GM18861 (cell line): Measurements from ENCODE around the gene USP10.

Experiments
- ATAC-seq: cut with Tn5 transposase; IDR thresholded peaks from one replicate; pipeline ENCODE4 v1.9.1; 2021; ENCODE audit not compliant: unreplicated experiment

Gene USP10

DNA sequence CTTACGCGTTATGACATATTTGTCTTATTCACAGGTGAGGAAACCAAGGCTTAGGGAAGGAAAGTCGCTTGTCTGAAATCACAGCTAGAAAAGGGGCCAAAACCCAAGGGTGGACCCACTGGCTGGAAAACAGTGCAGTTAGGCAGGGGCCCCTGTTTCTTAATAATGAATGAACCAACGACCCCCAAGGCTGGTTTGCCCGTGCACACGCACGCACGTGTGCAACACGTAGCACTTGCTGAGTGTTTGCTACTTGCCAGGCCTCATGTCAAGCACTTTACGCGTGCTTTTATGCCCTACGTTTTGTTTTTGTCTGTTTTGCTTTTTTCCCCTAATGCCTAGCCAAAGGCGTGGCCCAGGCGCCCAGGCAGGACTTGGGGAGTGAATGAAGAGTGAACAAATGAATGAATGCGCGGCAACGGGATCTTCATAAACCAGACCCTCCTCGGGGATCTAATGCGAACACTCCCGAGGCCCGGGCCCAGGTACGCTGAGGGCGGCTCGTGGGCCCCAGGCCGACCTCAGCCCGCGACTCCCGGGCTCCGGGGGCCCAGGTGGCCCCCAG, 571 bp upstream of the USP10 start:
- ATAC-seq = no peak

DNA sequence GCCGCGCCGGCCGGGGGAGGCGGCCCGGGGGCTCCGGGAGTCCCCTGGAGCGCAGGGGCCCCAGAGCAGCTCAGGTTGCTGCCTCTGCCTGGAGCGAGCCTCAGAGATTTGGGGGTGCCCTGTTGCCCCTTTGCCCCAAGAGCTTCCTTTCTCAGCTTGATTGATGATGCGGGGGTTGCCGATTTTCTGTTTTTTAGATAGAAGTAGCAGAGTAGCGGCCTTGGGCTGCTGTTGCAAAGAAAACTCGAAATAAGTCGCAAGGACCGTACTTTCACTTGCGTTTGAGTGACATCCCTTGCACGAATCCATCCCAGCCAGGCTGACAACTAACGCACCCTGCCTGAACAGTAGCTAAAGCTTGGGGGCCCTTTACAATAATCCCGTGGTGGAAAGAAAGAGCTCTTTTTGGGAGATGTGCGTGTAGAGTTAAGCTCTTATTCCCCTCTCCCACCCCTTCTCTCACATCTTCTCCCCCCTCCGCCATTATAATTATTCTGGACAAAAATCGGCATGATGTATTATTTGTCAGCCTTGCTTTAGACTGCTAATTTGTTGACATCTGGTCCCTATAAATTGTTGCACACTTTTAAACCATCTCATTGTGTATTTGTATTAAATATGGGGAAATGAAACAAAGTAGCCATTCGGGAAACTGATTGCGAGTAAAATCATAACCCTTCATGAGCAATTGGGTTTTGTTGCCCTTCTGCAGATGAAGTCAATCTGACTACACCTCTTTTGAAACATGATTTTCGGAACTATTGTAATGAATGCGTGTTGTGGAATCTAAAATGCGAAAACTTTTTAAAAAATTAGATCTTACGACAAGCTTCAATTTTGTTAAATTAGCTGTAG, 873 bp downstream of the USP10 start:
- peak; percentile 25 for ATAC-seq

DNA sequence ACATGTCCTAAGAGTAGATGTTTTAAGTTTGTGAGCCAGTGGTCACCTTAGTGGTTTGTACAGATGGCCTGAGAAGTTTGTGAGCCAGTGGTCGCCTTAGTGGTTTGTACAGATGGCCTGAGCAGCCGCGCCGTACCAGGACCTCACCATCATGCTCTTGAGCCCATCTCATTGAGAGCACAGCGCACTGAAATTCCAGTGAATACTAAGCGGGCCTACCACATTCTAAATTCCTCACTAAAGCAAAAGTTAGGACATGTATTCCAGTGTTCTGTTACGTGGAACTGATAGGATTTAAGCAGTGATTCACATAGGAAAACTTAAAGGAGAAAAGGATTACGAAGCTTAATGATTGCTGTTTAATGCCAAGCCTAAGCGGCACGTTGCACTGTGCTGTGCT, 3.9 kb downstream of the USP10 start:
- ATAC-seq = no peak

DNA sequence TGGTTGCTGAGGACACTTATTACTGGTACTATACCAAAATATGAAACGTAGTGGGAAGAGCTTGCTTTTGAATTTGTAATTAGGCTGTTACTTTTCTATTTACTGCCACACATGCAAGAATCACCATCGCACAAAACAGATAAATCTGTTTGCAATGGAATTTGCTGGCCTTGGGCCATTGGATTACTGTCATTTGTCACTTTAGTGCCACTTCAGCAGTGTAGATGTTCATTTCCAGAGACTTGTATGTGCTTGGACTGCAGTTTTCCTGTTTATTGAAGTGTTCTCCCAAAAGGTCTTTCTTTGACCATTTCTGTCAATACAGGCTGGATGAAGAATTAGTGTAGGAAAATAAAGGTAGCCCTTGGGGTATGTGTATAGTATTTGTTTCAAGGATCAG, 4.5 kb downstream of the USP10 start:
- ATAC-seq = no peak

DNA sequence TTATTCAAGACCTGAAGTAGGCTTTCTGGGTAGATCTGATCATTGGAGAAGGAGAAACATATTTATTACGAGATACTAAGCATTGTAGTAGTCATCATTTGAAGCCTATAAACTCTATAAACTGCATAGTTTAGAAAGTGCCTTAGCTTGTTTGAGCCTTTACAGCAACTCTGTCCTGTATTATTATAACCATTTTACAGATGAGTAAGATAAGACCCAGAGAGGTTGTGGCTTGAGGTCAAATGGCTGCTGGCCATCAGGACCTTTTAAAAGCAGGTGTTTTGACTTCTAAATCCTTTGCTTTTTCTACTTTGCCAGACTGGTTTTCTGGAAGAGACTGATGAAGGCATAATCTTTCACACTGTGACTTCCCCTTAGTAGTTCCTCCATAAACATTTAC, 7.1 kb downstream of the USP10 start:
- no peak for ATAC-seq

DNA sequence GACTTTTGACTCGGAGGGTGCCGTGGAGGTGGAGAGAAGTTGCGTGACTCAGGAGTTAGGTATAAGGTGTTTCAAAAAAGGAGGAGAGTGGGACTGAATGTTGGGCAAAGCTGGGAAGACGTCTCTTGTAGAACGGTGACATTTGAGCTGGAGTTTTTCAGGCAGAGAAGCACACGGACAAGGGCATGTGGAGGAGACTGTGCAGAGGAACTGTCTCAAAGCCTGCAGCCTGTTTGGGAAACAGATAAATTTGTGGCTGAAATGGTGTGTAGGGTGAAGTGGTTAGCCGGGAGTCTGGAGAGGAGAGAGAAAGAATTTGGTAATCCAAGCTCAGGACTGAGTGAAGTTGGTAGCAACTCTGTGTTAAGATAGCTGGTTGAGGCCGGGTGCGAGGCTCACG, 9.8 kb downstream of the USP10 start:
- no peak for ATAC-seq

DNA sequence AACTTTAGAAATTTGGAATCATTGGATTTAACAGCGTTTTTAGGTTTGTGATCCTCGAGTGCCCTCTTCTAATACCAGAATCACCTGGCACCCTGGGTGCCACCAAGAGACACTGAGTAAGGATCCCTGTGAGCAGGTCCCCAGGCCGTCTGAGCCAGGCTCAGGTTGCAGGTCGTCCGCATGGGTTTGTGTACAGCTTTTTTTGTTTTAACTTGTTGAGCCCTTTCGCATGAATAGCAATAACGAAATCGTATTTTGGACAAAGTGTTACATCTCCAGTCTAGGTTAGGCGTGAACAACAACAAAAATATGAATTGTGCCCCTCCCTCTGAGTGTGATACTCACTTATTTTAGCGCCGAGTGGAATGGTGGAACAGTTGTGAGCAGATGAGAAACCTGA, 10.9 kb downstream of the USP10 start:
- ATAC-seq = no peak

DNA sequence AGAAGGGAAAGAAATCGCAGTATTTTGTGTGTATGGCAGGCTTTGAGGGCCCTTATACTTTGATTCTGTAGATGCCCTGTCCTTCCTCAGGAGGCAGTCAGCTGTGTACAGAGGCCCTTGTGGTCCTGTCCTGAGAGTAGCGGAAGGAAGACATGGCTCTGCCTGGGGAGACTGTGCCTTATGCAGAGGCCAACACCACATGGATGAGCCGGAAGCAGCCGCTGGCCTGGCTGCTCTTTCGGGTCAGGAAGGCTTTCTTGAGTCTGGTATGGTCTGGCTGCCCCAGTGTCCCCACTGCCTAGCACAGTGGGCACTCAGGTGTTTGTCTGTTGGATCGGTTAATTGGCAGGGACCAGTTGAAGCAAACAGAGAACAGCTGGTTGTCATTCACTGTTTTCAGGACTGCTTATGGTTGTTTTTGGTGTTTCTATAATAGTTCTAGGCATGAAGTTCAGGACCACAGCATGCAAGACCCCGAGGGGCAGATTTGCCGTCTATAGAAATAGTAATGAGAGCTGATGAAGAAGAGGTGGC, 12.4 kb downstream of the USP10 start:
- ATAC-seq = no peak

DNA sequence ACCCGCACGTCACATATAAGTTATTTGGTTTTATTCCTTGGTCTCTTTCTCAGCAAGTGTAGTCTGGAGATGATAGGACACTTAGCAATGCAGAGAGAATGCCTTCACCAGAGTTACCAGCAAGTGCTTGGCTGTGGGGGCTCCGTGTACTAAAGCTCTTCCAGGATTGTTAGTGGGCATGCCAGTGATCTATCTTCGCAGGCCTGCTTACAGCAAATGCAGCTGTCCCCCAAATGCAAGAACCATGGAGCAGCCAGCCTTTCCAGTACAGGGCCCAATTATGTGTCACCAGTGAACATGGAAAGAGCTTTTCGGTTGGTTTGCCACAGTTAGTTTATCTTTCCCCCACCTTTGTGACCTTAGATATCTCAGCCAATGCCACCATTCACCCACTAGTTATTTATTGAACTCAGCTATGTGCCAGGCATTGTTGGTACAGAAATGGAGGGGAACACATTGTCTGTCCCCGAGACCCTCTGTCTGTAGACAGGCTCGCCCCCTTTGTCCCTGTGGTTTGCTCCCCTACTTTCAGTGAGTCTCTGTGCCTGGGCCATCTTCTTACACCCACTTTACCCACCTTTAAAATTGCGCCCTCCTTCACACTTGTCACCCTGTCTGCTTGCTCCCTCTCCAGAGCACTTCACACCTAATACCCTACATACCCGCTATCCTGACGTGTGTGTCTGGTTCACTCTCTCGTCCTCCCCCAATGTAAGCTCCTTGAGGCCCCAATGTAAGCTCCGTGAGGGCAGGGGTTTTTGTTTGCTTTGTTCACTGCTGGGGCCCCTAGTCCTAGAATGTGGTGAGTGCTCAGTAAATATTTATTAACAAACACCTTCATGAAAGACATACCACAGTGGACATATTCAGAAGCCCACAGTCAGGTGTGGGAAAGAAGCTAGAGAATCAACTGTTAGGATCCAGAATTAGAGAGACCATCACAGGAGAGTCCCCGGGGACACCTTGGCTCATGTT, 13.3 kb downstream of the USP10 start:
- no peak for ATAC-seq

DNA sequence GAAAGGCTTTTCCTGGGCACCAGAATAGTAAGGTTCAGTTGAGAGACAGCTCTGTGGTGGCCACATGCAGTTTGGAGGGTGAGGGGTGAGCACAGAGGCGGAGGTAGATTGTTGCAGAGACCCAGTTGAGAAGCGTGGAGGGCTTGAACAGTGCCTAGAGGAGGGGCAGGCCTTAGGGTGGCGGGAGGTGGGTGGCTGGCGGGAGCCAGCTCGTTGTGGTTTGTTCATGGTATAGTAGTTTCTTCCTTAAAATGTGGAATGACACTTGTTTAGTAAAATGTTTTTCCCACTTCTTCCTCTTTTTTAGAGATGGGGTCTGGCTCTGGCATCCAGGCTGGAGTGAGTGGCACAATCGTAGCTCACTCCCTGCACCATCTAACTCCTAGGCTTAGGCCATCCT, 14.2 kb downstream of the USP10 start:
- ATAC-seq = no peak

DNA sequence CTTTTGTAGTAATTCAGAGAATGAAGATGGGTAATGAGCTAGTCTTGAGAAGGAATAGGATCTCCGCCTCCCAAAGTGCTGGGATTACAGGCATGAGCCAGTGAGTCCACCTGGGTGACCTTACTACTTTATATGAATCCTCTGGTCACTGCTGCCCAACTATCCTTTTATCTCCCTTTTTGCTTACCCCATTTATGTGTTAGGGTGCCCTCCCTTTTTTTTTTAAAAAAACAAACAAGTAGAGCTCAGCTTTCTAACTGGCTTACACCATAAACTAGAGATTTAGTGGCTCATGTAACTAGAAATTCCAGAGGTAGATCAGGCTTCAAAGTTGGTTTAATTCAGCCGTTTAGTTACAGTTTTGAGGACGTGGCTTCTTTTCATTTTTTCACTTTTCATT, 15.6 kb downstream of the USP10 start:
- no peak for ATAC-seq

DNA sequence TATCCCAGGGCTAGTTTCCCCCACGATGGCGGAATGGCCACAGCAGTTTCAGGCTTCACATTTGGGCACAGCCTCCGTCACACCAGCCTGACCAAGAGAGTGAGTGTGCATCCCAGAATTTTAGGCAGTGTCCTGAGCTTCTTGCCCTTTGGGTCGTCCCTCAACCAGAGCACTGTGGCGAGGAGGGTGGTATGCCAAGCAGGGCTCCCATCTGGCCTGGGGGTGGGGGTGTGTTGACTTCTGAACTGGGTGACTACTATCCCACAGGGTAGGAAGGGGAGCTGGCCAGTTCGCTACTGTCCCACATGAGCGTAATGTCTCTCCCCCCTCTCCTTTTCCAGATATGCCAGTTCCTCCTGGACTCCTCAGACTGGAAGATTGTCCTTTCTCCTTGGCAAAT, 16.1 kb downstream of the USP10 start:
- ATAC-seq = no peak

DNA sequence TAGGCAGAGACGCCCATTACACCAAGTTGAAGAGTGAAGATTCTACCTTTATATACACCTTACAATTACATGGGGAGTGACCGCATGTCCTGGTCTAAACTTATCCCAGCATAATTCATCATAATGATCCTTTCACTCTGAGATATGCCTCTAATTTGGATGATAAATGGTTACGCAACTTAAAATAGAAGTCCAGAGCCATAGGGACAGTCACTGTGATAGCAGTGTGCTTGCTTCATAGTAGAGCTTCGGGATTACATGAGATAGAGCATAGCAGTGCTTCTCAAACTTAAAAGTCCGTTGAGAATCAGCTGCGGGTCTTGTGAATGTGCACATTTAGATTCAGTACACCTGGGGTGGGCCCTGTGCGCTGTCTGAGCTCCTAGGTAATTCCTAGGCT, 16.9 kb downstream of the USP10 start:
- no peak for ATAC-seq

DNA sequence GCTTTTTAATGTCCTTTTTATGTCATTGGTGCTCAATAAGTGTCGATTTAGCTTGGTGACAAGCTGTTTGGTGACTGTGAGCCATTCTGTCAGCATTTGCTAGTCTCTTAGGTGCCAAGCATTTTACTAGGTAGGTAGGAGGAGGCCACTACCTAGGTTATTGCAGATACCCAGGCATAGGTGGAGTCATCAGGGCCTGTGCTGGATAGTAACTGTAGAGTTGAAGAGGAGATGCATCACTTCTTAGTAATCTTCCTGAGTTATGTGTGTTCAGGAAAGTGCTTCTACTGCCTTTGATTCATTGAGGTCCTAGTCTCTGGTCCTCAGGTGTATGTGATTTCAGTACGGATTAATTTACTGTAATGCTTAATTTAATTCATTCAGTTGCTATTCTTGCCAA, 17.7 kb downstream of the USP10 start:
- no peak for ATAC-seq

DNA sequence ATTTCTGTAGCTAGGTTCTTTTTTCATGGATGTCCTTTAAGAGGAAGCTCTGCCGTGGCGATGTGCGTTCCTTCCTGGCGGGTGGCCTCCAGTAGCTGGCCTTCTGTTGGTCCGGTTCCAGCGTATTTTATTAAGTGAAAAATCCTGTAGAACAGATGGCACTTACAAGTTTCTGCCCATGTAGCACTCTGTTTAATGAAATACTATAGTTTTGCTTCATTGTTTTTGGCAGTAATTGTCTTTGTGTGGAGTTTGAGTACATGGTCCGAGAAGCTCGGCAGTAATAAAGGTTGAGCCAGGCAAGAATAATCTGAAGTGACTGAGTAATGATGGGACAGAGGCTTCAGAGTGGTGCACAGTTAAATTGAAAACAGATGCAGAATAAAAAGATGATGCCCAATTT, 20.4 kb downstream of the USP10 start:
- ATAC-seq = no peak

DNA sequence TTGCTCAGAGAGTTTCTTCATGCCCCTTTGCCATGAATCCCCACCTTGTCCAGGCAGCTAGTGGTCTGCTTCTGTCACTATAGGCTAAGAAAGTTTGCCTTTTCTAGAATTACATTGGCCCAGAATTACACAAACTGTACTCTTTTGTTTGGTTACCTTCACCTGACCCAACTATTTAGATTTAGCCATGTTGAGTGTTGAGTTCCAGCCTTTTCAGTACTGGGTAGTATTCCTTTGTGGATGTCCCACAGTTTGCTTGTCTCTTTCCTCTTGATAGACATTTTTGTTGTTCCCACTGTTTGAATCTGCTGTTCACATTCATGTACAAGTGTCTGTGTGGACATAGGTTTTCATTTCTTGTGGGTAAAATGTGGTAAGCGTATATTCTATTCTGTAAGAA, 22.3 kb downstream of the USP10 start:
- ATAC-seq = no peak

DNA sequence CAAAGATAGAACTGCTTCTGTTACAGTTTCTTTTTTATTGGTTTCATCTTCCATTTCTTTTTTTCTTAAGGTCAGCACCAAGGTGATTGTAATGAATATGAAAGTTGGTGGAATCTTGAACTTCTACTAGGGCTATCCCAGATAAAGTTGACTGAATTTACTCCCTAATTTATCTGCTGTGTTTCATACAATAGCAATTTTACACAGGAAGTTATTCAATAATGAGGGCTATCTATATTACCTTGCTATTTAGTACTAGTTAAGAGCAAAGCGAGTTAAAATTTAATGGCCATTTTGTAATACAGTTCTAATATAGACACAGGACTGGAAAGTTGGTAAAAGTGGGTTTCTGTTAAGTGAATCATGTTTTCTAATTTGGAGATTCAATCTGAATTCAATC, 24.1 kb downstream of the USP10 start:
- no peak for ATAC-seq

DNA sequence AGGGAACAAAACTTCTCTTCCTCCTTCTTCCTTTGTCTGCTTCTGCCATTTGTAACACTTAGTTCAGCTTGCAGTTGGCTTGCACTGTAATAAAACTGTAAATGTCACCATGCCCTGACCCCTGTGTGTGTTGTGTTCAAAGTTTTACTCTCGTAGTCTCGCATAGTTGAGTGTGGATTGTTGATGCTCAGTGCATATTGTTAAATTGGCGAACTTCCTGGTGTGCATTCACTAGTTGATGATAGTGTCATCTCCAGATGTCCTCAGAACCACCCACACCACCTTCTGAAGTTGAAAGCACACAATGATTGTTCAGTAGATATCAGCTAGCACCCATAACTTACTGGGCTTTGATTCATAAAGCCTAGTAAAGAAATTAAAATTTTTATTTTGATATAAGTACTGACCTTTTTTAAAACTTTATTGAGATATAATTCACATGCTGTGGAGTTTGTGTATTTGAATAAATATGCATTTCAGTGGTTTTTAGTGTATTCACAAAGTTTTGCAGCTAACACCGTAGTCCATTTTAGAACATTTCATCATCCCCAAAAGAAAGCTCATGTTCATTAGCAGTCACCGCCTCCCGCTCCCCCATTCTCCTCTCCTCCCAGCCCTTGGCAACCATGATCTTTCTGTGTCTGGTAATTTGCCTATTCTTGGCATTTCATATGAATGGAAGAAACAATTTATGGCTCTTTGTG, 25.0 kb downstream of the USP10 start:
- ATAC-seq = no peak

DNA sequence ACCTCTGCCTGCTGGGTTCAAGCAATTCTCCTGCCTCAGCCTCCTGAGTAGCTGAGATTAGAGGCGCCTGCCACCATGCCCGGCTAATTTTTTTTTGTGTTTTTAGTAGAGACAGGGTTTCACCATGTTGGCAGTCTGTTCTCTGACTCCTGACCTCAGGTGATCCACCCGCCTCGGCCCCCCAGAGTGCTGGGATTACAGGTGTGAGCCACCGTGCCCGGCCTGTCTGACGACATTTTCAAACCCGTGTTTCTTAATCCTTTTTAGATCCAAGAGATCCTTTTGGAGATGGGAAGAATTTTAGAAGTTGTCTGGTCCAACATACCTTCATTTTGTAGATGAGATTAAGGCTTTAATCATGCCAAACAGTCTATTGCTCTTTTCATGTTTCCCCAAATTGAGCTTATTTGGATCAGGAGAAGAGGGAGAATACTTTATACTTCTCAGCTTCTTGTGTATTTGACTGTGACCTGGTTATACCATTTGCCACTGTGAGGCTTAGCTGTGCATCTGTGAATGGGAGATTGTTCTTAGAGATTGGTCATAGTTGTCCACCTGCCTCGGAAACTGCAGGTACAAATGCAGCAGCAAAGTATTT, 25.8 kb downstream of the USP10 start:
- ATAC-seq = no peak

DNA sequence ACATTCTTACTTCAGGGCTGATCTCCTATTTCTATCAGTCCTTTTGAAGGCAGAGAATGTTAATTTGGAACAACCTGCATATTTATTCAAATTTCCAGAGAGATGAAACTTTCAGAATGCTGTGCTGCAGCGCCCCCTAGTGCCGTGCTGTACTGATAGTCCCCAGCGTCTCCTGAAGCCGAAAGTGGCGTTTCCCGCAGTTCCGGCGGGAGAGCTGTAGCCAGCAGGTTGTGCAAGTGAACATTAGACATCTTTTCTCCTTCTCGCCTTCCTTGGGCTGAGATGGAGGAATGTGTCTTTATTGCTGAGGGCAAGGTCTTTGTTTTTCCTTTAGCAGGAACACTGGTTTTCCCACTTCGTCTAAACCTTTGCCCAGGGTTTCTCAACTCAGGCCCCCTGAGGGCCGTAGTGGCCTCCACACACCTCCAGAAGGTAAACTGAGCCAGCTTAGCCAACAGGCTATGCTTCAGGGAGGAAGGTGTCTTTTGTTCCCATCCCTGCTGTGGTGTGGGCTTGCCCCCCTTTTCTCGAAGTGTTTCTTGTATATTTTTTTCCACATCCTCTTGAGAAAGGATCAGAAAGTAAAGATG, 26.4 kb downstream of the USP10 start:
- ATAC-seq = no peak
